Neural progenitor cell (in vitro differentiated cells): ENCODE results near the gene WDR64. TPM values are rescaled to one million over a fixed set of nuclear protein-coding genes. Genes with fewer than 3 reads are reported as not detected.
"Not testable (repeated sequence)": the region's sequence is repeated elsewhere in the genome, so short reads cannot be mapped to it uniquely, and the experiment has no call there.

Source experiments
- DNase-seq: peaks from one replicate; pipeline ENCODE4 v3.0.0-alpha.2; 2016; ENCODE audit warnings: low spot score
- H2AFZ ChIP-seq: fragments of 200-600 bp; sonication (generic); replicated peaks from 2 replicates; pipeline ENCODE4 v1.6.1; 2016; ENCODE audit warnings: antibody characterized with exemption
- H3F3A ChIP-seq: fragments of 200-600 bp; sonication (generic); 2 replicates; pipeline ENCODE4 v1.6.1; 2016; ENCODE audit warnings: antibody characterized with exemption, low read depth
- H3K27ac ChIP-seq: fragments of 200-600 bp; sonication (generic); 2 replicates; pipeline ENCODE4 v1.5.1; 2016; ENCODE audit warnings: mild to moderate bottlenecking
- H3K27me3 ChIP-seq: fragments of 200-600 bp; sonication (generic); 2 replicates; pipeline ENCODE4 v1.6.1; 2016; ENCODE audit warnings: mild to moderate bottlenecking, moderate library complexity
- H3K36me3 ChIP-seq: fragments of 200-600 bp; sonication (generic); 2 replicates; pipeline ENCODE4 v1.5.1; 2016
- H3K4me1 ChIP-seq: fragments of 200-600 bp; sonication (generic); 2 replicates; pipeline ENCODE4 v1.6.1; 2016; ENCODE audit warnings: mixed run types
- H3K4me2 ChIP-seq: fragments of 200-600 bp; sonication (generic); 2 replicates; pipeline ENCODE4 v1.6.1; 2016
- H3K4me3 ChIP-seq: fragments of 200-600 bp; sonication (generic); 2 replicates; pipeline ENCODE4 v1.5.1; 2016
- H3K79me2 ChIP-seq: fragments of 200-600 bp; sonication (generic); 2 replicates; pipeline ENCODE4 v1.6.1; 2016; ENCODE audit warnings: low read depth
- H3K9ac ChIP-seq: fragments of 200-600 bp; sonication (generic); 2 replicates; pipeline ENCODE4 v1.6.1; 2016
- H3K9me3 ChIP-seq: fragments of 200-600 bp; sonication (generic); 2 replicates; pipeline ENCODE4 v1.5.1; 2016; ENCODE audit warnings: low read depth
- H4K20me1 ChIP-seq: fragments of 200-600 bp; sonication (generic); 2 replicates; pipeline ENCODE4 v1.6.1; 2016; ENCODE audit warnings: low read depth
- H3K27ac Mint-ChIP-seq: 3 replicates; pipeline ENCODE4 v1.8.0; 2021; ENCODE audit warnings: mixed read lengths
- H3K27me3 Mint-ChIP-seq: 2 replicates; pipeline ENCODE4 v1.8.0; 2022; ENCODE audit warnings: low read depth, mild to moderate bottlenecking, inconsistent platforms, moderate library complexity, mixed read lengths; ENCODE audit not compliant: insufficient read depth
- H3K36me3 Mint-ChIP-seq: 3 replicates; pipeline ENCODE4 v1.8.0; 2021; ENCODE audit warnings: mixed read lengths
- H3K4me1 Mint-ChIP-seq: 3 replicates; pipeline ENCODE4 v1.8.0; 2021; ENCODE audit warnings: mixed read lengths
- H3K4me3 Mint-ChIP-seq: 3 replicates; pipeline ENCODE4 v1.8.0; 2021; ENCODE audit warnings: mild to moderate bottlenecking, moderate library complexity, mixed read lengths
- H3K9me3 Mint-ChIP-seq: 3 replicates; pipeline ENCODE4 v1.8.0; 2020; ENCODE audit warnings: mixed read lengths
- EZH2 ChIP-seq: fragments of 200-600 bp; sonication (generic); IDR thresholded peaks from 2 replicates; pipeline ENCODE4 v1.6.1; 2017; ENCODE audit warnings: antibody characterized with exemption, mild to moderate bottlenecking, moderate library complexity
- EZH2phosphoT487 ChIP-seq: fragments of 200-600 bp; sonication (generic); IDR thresholded peaks from 2 replicates; pipeline ENCODE4 v1.6.1; 2017; ENCODE audit warnings: antibody characterized with exemption
- total RNA-seq: library from RNA; depleted of rRNA; stranded (reverse); fragments of >200 nt; gene quantifications from 2 replicates; pipeline ENCODE4 v1.2.3, GENCODE V29; 2015; ENCODE audit warnings: low replicate concordance
- TF ChIP-seq, protein P1 (sequence below): fragments of 200-600 bp; sonication (generic); IDR thresholded peaks from 2 replicates; pipeline ENCODE4 v1.5.1; 2017; ENCODE audit warnings: antibody characterized with exemption, mild to moderate bottlenecking

WDR64 gene
- total RNA-seq, 1 donor from 2014 or later, result not detected

DNA sequence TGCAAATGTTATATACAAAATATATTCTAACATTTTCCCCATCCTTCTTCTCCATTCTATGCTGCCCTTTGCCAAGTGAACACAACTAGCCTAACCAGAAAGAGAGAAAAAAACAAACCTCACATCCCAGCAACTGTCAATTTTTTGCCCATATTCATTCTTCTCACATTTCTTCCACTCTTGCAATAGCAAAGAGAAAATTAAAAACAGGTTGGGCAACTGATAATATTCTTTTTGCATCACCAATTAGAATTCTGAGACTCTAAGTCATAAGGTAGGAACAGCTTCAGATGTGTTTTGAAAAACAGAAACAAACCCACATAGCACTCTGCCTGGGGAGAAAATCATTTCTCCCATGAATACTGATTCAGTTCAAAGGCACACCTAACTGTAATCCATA is 170.8 kb downstream of the WDR64 start:
- Histone ChIP-seq H3K9ac (no peak overlapping the region), H3K4me1 (no peaks in the 10 kb centered on the region), H4K20me1 (no peaks in the 10 kb centered on the region), H3K79me2 (no peaks in the 10 kb centered on the region), H3K36me3 (no peaks in the 10 kb centered on the region), H3K4me3 (no peak overlapping the region), H3K4me2 (no peak overlapping the region), H3K27me3 (no peaks in the 10 kb centered on the region), H2AFZ (no peak overlapping the region), H3K27ac (no peak overlapping the region), H3K9me3 (no peaks in the 10 kb centered on the region), H3F3A (no peaks in the 10 kb centered on the region)
- Mint-ChIP-seq H3K27me3 (no peaks in the 10 kb centered on the region), H3K4me3 (no peak overlapping the region), H3K36me3 (no peaks in the 10 kb centered on the region), H3K4me1 (no peaks in the 10 kb centered on the region), H3K9me3 (no peaks in the 10 kb centered on the region), H3K27ac (no peak overlapping the region)
- no peak for DNase-seq
- no peak for TF ChIP-seq EZH2
- no peak for TF ChIP-seq EZH2phosphoT487
- TF ChIP-seq, protein P1, sequence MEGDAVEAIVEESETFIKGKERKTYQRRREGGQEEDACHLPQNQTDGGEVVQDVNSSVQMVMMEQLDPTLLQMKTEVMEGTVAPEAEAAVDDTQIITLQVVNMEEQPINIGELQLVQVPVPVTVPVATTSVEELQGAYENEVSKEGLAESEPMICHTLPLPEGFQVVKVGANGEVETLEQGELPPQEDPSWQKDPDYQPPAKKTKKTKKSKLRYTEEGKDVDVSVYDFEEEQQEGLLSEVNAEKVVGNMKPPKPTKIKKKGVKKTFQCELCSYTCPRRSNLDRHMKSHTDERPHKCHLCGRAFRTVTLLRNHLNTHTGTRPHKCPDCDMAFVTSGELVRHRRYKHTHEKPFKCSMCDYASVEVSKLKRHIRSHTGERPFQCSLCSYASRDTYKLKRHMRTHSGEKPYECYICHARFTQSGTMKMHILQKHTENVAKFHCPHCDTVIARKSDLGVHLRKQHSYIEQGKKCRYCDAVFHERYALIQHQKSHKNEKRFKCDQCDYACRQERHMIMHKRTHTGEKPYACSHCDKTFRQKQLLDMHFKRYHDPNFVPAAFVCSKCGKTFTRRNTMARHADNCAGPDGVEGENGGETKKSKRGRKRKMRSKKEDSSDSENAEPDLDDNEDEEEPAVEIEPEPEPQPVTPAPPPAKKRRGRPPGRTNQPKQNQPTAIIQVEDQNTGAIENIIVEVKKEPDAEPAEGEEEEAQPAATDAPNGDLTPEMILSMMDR, result no peak

DNA sequence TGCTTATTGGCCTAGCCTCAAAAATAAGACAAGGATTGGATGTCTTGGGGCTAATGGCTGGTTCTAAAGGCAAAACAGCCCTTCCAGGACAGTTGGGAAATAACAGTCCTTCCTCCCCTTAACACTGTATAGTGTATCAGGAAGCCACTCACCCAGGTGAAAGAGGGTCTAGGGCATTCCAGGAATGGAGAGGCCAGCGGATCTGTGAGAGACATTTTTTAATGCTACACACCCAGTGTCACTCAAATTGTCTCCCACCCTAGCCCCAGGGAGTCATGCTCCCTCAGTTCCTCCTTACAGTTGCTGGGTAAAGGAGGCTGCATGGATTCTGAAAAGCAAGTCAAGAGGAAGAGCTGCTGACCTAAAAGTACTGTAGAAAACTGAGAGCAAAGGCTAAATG is 171.8 kb downstream of the WDR64 start:
- TF ChIP-seq, protein P1, result no peak
- TF ChIP-seq EZH2, result no peak
- no peak for TF ChIP-seq EZH2phosphoT487
- peaks cover 4% of the 10 kb centered on the region for H3K4me1 ChIP-seq
- no peak for DNase-seq
- no peak overlapping the region for H3K27ac ChIP-seq
- H3K79me2 ChIP-seq, result no peaks in the 10 kb centered on the region
- H2AFZ ChIP-seq, result no peak overlapping the region
- Mint-ChIP-seq H3K27me3 (no peaks in the 10 kb centered on the region), H3K4me1 (peaks cover 8% of the 10 kb centered on the region), H3K27ac (no peak overlapping the region), H3K9me3 (no peaks in the 10 kb centered on the region), H3K36me3 (no peaks in the 10 kb centered on the region), H3K4me3 (no peak overlapping the region)
- no peak overlapping the region for H3K4me3 ChIP-seq
- H3K36me3 ChIP-seq, result no peaks in the 10 kb centered on the region
- H3K4me2 ChIP-seq, result no peak overlapping the region
- H3K9me3 ChIP-seq, result no peaks in the 10 kb centered on the region
- no peaks in the 10 kb centered on the region for H4K20me1 ChIP-seq
- no peaks in the 10 kb centered on the region for H3K27me3 ChIP-seq
- no peaks in the 10 kb centered on the region for H3F3A ChIP-seq
- H3K9ac ChIP-seq, result no peak overlapping the region

DNA sequence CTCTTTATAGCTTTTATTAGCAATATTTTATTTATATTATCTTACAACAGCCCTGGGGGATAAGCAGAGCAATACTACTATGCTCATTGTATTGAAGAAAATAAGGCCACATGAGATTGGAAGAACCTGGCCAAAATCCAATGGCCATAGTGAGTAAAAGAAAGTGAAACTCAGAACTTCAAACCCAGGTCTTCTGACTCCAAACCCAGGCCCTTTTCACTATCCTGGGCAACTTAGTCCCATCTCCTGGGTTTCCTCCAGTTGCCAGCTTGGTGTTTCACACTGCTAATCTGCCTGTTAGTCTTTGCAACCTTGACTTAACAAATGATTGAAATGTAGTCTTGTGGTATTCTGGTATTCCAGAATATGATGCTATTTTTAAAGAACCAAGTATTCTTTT is 173.5 kb downstream of the WDR64 start:
- DNase-seq, result no peak
- TF ChIP-seq EZH2phosphoT487 (no peak), EZH2 (no peak)
- TF ChIP-seq, protein P1, result no peak
- no peaks in the 10 kb centered on the region for H3K36me3 Mint-ChIP-seq
- no peaks in the 10 kb centered on the region for H3K27me3 ChIP-seq
- H3K4me1 ChIP-seq, result peaks cover 6% of the 10 kb centered on the region
- peaks cover 13% of the 10 kb centered on the region for H3K4me1 Mint-ChIP-seq
- H3K9me3 ChIP-seq, result no peaks in the 10 kb centered on the region
- H3K79me2 ChIP-seq, result no peaks in the 10 kb centered on the region
- H3K27ac Mint-ChIP-seq, result no peak overlapping the region
- no peaks in the 10 kb centered on the region for H4K20me1 ChIP-seq
- H3K4me3 ChIP-seq, result no peak overlapping the region
- no peaks in the 10 kb centered on the region for H3F3A ChIP-seq
- no peak overlapping the region for H3K9ac ChIP-seq
- H3K36me3 ChIP-seq, result no peaks in the 10 kb centered on the region
- no peak overlapping the region for H3K4me2 ChIP-seq
- H3K27me3 Mint-ChIP-seq, result no peaks in the 10 kb centered on the region
- H3K9me3 Mint-ChIP-seq, result no peaks in the 10 kb centered on the region
- no peak overlapping the region for H3K4me3 Mint-ChIP-seq
- H3K27ac ChIP-seq, result no peak overlapping the region
- H2AFZ ChIP-seq, result no peak overlapping the region

DNA sequence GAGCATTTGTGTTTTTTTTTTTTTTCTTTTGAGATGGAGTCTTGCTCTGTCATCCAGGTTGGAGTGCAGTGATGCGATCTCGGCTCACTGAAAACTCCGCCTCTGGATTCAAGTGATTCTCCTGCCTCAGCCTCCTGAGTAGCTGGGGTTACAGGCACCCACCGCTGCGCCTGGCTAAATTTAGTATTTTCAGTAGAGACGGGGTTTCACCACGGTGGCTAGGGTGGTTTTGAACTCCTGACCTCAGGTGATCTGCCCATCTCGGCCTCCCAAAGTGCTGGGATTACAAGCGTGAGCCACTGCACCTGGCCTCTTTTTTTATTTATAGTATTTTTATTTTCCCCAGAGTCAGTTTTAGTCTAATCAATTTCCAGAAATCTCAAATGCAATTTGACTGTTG is 174.5 kb downstream of the WDR64 start:
- not testable (repeated sequence) for H3K4me2 ChIP-seq, H3K27me3 ChIP-seq, H3K9me3 Mint-ChIP-seq, H3K27ac ChIP-seq, H4K20me1 ChIP-seq, H3K4me1 ChIP-seq, H3K36me3 Mint-ChIP-seq, H3K9me3 ChIP-seq, H3K27me3 Mint-ChIP-seq, H3K36me3 ChIP-seq, H2AFZ ChIP-seq, H3K27ac Mint-ChIP-seq, H3K9ac ChIP-seq, H3K4me3 Mint-ChIP-seq, H3K4me3 ChIP-seq, DNase-seq, H3K79me2 ChIP-seq, H3F3A ChIP-seq
- H3K4me1 Mint-ChIP-seq, result peaks cover 13% of the 10 kb centered on the region
